ENCODE data around the gene OTUB2. TPM values are rescaled to one million over a fixed set of nuclear protein-coding genes. Genes with fewer than 3 reads are reported as not detected.

OTUB2 gene
- total RNA-seq, 1 donor from 2014 or later, result 1.1 TPM

DNA sequence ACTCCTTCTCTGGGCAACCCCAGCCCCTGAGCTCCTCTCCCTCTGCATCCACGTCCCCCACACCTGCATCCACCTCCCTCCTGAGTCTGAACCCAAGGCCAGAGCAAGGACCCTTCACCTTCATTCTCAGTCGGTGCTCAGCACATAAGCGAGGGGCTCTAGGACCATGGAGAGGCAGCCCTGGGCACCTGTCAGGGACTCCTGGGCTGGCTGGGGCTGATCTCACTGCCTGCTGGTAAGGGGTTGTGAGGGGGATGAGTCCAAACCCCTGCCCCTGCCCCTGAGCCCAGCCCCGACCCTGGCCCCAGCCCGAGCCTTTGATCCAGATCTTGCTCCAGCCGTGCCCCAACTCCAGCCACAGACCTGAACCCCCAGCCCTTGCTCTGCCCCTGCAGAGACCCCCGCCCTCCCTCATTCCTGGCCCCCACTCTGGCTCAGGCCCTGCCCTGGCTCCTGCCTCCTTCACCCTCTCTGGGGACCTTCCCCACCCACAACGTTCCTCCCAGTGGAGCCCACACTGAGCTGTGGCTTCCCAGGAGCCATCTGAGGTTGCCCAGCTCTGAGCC is 29.9 kb upstream of the OTUB2 start:
- ATAC-seq, result no peak
- DNase-seq (ENCODE audit: low spot score), result no peak

GRCh38 chr14:93997082-93997481 is 29.1 kb upstream of the OTUB2 start, which contains the start of gene CCDC197:
Gene CCDC197 (plus strand): TSS chr14:93997301. CDS start chr14:93998132, 831 bp downstream.
- no peak for ATAC-seq
- DNase-seq (ENCODE audit: low spot score), result no peak

DNA sequence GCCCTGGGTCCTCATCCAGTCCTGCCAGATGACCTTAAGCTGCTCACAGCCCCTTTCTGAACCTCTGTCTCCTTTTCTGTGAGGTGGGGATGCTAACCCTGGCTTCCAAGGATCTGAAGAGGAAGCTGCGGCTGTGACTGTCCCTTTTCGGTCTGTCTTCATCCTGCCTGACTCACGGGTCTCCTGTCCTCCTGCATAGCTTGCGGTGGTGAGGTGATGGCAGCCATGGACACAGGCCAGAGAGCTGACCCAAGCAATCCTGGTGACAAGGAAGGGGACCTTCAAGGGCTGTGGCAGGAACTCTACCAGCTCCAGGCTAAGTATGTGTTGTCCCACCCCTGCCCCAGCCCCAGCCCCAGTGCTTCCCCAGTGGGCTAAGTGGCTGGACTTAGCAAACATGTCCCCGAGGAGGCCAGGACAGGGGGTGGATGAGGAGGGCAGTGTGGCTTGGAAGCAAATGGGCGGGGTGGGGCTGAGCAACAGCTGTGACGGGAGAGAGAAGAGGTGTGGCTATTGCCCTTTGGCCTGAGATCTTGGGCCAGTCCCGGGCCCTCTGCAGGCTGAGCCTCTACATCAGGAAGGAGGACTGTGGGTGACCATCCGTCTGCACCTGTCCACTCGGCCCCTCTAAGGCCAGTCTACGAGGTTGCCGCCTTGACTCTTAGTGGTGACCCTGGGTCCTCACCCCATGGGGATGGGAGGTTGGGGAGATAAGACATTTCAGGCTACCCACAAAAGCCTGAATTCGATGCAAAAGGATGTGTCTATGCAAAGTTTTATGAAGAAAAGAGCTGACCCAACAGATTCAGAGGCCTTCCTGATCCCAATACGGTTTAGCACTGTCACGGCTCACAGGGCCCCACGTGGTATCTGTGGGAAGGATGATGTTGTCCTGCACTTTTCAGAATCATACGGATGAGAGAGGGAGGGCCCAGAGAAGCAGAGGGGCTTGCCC is 27.9 kb upstream of the OTUB2 start:
- no peak for ATAC-seq
- DNase-seq (ENCODE audit: low spot score), result no peak

GRCh38 chr14:93998871-93999403 is 27.2 kb upstream of the OTUB2 start:
- DNase-seq (ENCODE audit: low spot score), result no peak

GRCh38 chr14:93999573-93999972 is 26.6 kb upstream of the OTUB2 start:
- DNase-seq (ENCODE audit: low spot score) (no peak), ATAC-seq (no peak)

More at GRCh38 chr14:93998871-93999403, 27.2 kb upstream of the OTUB2 start:
- ATAC-seq, result no peak

DNA sequence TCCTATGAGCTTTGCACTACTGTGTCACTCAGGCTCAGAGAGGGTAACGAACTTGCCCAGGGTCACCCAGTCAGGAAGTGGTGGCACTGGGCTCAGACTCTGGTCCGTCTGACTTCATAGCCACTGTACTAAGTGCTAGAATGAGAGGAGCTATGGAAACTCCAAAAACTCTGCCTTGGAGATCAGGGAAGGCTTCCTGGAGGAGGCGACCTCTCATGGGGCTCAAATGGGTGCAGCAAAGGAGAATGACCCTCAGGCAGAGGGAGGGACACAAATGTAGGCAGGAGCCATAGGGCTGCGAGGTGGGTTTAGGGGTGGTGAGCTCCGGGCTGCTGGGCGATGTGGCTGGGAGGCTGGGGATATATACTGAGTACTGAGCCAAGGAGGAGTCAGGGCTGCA is 25.9 kb upstream of the OTUB2 start:
- DNase-seq (ENCODE audit: low spot score) (no peak), ATAC-seq (no peak)

- ATAC-seq (no peak), DNase-seq (ENCODE audit: low spot score) (no peak)
These were observed 25.1 kb upstream of the OTUB2 start for GRCh38 chr14:94001016-94001415.

- peak; percentile 49 for DNase-seq (ENCODE audit: low spot score)
- peak; percentile 94 for ATAC-seq
These were observed 24.4 kb upstream of the OTUB2 start for GRCh38 chr14:94001501-94002396.

GRCh38 chr14:94003397-94003796 is 22.7 kb upstream of the OTUB2 start:
- DNase-seq (ENCODE audit: low spot score) (no peak), ATAC-seq (no peak)

GRCh38 chr14:94004015-94004414 is 22.1 kb upstream of the OTUB2 start:
- no peak for ATAC-seq
- DNase-seq (ENCODE audit: low spot score), result no peak

DNA sequence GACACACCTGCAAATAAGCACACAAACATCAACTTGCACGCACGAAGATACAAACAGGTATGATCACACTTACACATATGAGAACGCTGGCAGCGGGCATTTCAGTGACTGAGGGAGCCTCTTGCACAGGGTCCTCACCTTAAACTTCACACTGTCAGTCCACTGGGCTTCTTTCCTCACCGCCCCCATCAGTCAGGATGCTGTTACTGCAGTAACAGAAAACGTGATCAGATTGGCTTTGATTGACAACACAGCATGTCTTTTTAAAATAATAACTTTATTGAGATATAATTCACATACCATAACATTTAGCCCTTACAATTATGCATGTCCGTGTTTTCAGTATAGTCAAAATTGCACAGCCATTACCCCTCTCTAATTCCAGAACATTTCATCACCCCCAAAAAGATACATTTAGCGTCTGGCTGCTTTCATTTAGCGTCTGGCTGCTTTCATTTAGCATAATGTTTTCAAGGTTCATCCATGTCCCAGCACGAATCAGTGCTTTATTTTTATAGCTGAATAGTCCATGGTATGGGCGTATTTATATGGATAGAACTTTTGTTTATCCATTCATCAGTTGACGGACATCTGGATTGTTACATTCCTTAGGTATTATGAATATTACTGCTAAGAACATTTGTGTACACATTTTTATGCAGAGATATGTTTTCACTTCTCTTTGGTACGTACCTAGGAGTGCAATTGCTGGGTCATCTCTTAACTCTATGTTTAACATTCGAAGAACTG is 20.6 kb upstream of the OTUB2 start:
- ATAC-seq (no peak), DNase-seq (ENCODE audit: low spot score) (no peak)

DNA sequence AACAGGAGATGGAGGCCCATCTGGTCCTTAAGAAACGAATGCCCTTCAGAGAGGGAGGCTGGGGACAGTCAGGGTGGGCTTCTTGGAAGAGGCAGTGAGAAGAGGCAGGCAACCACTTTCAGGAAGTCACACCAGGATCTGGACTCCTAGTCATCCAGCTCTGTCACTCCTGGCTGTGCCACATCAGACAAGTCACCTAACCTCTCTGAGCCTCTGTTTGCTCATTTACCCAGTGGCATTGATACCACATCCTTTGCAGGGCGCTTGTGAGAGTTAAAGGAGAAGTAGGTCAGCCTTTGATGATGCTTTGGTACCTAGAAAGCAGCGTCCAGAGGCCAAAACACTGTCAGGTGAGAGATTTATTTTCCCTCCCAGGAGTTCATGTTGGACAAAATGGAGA is 17.9 kb upstream of the OTUB2 start:
- no peak for DNase-seq (ENCODE audit: low spot score)
- no peak for ATAC-seq

DNA sequence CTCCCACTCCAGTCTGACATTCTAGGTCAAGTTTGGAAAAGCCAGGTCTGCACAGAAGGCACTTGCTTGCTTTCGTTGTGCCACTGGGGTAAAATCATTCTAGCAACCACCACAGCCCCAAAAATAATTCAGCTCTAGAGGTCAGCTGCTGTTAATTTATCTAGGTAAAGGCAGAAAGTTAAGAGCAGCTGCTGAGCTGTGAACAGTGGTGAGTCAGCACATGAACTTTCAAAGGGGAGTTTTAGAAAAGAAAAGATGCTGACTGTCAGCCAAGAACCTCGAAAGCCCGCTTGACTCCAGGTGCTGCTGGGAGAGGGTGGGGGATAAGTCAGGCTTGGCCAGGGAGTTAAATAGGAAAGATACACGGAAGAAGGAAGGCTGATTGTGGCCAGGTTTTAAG is 16.4 kb upstream of the OTUB2 start:
- ATAC-seq, result no peak
- DNase-seq (ENCODE audit: low spot score), result no peak

DNA sequence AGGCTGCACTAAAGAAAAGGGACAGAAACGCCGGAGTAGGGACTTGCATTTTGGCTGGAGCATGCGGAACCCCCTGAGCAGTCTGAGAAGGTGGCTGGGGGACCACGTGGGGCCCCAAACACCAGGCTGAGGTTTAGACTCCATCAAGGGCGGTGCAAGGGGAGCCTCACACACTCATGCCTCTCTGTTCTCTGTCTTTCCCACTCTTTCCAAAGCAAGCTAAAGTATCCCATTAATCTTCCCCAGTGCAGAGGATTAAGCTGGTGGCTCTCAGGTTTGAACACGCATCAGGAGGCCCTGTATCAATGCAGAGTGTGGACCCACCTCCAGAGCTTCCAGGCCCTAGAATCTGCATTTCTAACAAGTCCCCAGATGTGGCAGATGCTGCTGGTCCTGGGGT is 15.5 kb upstream of the OTUB2 start:
- DNase-seq (ENCODE audit: low spot score), result no peak
- ATAC-seq, result no peak

DNA sequence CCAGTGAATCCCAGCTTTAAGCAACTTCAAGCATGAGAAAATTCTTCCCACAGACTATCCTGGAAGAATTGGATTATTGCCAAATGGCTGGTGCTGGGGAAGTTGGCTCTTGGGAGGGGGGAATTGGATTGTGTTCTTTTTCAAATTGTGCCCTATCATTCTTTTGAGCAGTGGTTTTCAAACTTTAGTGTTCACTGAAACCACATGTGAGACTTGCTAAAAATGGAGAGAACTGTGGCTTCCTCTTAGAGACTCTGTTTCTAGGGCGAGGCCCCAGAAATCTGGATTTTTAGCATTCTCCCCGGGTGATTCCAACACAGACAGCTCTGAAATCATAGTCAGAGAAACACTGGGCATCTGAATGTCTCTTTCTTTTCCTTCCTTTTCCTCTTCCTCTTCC is 14.3 kb upstream of the OTUB2 start:
- ATAC-seq (no peak), DNase-seq (ENCODE audit: low spot score) (no peak)

- peak; percentile 64 for ATAC-seq
- DNase-seq (ENCODE audit: low spot score), result no peak
These were observed 11.8 kb upstream of the OTUB2 start for GRCh38 chr14:94014382-94014781.

DNA sequence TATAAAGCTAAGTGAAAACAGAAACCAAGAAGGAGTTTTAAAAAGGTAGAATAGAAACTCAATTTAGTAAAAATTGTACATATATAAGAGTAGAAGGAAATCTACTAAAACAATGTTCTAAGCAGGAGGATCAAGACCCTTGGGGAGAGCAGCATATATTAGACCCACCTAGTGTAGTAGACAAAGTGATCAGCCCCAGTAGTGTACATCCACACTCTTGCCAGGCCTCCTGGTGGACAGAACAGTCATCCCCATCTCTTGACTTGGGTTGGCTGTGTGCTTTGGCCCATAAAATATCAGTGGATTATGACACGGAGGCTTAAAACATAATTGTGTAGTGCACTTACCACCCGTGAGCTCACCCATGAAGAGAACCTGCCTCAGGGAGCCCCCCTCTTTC is 10.9 kb upstream of the OTUB2 start:
- ATAC-seq (no peak), DNase-seq (ENCODE audit: low spot score) (no peak)

DNA sequence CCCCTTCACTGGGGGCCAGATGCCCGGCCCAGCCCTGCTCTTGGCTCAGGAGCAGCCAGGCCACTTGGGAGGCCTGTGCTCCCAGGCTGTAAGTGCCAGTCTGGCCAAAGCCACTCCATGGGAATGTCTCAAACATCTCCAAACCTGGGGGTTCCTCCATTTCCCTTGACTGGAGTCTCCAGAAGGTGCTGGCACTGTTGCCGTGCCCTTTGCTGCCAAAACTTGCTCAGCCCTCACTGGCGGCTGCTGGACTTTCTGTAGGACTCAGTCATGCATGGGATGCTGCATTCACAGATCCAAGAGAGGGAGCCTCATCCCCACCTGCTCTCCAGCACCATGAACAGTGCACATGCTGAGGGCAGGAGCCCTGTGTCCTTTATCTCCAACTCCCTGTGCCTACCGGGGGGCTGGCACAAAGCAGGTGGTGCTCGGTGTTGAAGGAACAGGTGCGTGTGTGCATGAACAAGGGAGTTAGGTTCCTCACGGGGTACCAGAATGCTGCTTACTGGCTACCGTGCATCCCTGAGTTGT is 9.6 kb upstream of the OTUB2 start:
- DNase-seq (ENCODE audit: low spot score) (no peak), ATAC-seq (no peak)

- no peak for ATAC-seq
- no peak for DNase-seq (ENCODE audit: low spot score)
These were observed 7.8 kb upstream of the OTUB2 start for GRCh38 chr14:94018308-94018707.

- DNase-seq (ENCODE audit: low spot score), result no peak
- no peak for ATAC-seq
These were observed 6.8 kb upstream of the OTUB2 start for GRCh38 chr14:94019329-94019728.

All from left lobe of liver (tissue), 2 donors.